Activated T-helper 1 cell treated with anti-CD3 and anti-CD28 coated beads, Interleukin-12 subunit alpha, Interleukin-12 subunit beta, Interleukin-2, Interleukin-4 antibody, amounts not matched to agents 30 ng/mL and 10 ng/mL and 1 ng/mL, durations not matched to agents 14 hours and 24 hours and 36 hours (primary cell): ENCODE results near the gene POLR1A. TPM values are rescaled to one million over a fixed set of nuclear protein-coding genes. Genes with fewer than 3 reads are reported as not detected.
A peak's percentile ranks its signal among the peaks of the same experiment; 100 is the strongest.

Experiments used
- DNase-seq: peaks from one replicate; pipeline ENCODE4 v3.0.0; 2021; ENCODE audit warnings: low spot score
- H3K27ac Mint-ChIP-seq: one replicate; pipeline ENCODE4 v1.8.0; 2021; ENCODE audit warnings: mild to moderate bottlenecking, mixed read lengths
- H3K27me3 Mint-ChIP-seq: one replicate; pipeline ENCODE4 v1.8.0; 2022; ENCODE audit warnings: mild to moderate bottlenecking, moderate library complexity, mixed read lengths; ENCODE audit not compliant: insufficient read depth
- H3K36me3 Mint-ChIP-seq: one replicate; pipeline ENCODE4 v1.8.0; 2021; ENCODE audit warnings: low read depth, mixed read lengths
- H3K4me1 Mint-ChIP-seq: one replicate; pipeline ENCODE4 v1.8.0; 2021; ENCODE audit warnings: low read depth, mixed read lengths
- H3K4me3 Mint-ChIP-seq: one replicate; pipeline ENCODE4 v1.8.0; 2021; ENCODE audit warnings: mild to moderate bottlenecking, moderate library complexity, mixed read lengths
- H3K9me3 Mint-ChIP-seq: one replicate; pipeline ENCODE4 v1.8.0; 2021; ENCODE audit warnings: mixed read lengths
- intact Hi-C: fragments of 100-400 bp; cut with micrococcal nuclease; formaldehyde crosslinking; loops from one replicate; pipeline ENCODE4 v1.15.1; 2024
- total RNA-seq: library from RNA; stranded (reverse); gene quantifications from 2 replicates; pipeline ENCODE4 v1.2.3, GENCODE V29; 2022

The POLR1A gene
- total RNA-seq, 1 donor from 2014 or later, result 69.7 TPM

GRCh38 chr2:86027922-86028765, 77.5 kb downstream of the POLR1A start:
- H3K27me3 Mint-ChIP-seq, result no peaks in the 10 kb centered on the region
- no peaks in the 10 kb centered on the region for H3K9me3 Mint-ChIP-seq
- no peak overlapping the region for H3K4me3 Mint-ChIP-seq
- H3K4me1 Mint-ChIP-seq, result peaks cover 14% of the 10 kb centered on the region
- no peak overlapping the region for H3K27ac Mint-ChIP-seq
- peaks cover 66% of the 10 kb centered on the region for H3K36me3 Mint-ChIP-seq
- DNase-seq, result no peak
- intact Hi-C loops, result no loop called here

- Mint-ChIP-seq H3K36me3 (peaks cover 58% of the 10 kb centered on the region), H3K4me1 (peaks cover 13% of the 10 kb centered on the region), H3K9me3 (no peaks in the 10 kb centered on the region), H3K27ac (peak overlapping the region; percentile 7), H3K4me3 (no peak overlapping the region), H3K27me3 (no peaks in the 10 kb centered on the region)
- no peak for DNase-seq
- intact Hi-C loops, result no loop called here
Observed at GRCh38 chr2:86027196-86027921, 78.3 kb downstream of the POLR1A start.

- Mint-ChIP-seq H3K9me3 (no peaks in the 10 kb centered on the region), H3K4me3 (no peak overlapping the region), H3K36me3 (peaks cover 52% of the 10 kb centered on the region), H3K4me1 (peaks cover 10% of the 10 kb centered on the region), H3K27me3 (no peaks in the 10 kb centered on the region), H3K27ac (no peak overlapping the region)
- intact Hi-C loops, result no loop called here
- DNase-seq, result no peak
Observed at GRCh38 chr2:86026744-86027065, 79.0 kb downstream of the POLR1A start.

GRCh38 chr2:86025976-86026743, 79.5 kb downstream of the POLR1A start:
- peaks cover 50% of the 10 kb centered on the region for H3K36me3 Mint-ChIP-seq
- intact Hi-C loops, result no loop called here
- peaks cover 10% of the 10 kb centered on the region for H3K4me1 Mint-ChIP-seq
- no peak overlapping the region for H3K4me3 Mint-ChIP-seq
- no peaks in the 10 kb centered on the region for H3K27me3 Mint-ChIP-seq
- H3K27ac Mint-ChIP-seq, result no peak overlapping the region
- H3K9me3 Mint-ChIP-seq, result no peaks in the 10 kb centered on the region
- no peak for DNase-seq

GRCh38 chr2:86025229-86025820, 80.4 kb downstream of the POLR1A start:
- Mint-ChIP-seq H3K27ac (no peak overlapping the region), H3K27me3 (no peaks in the 10 kb centered on the region), H3K4me1 (peaks cover 10% of the 10 kb centered on the region), H3K36me3 (peaks cover 46% of the 10 kb centered on the region), H3K4me3 (no peak overlapping the region), H3K9me3 (no peaks in the 10 kb centered on the region)
- intact Hi-C loops, result no loop called here
- no peak for DNase-seq

GRCh38 chr2:86023366-86023712, 82.3 kb downstream of the POLR1A start:
- Mint-ChIP-seq H3K9me3 (no peaks in the 10 kb centered on the region), H3K27ac (no peak overlapping the region), H3K27me3 (no peaks in the 10 kb centered on the region), H3K36me3 (peaks cover 32% of the 10 kb centered on the region), H3K4me1 (peaks cover 17% of the 10 kb centered on the region), H3K4me3 (no peak overlapping the region)
- DNase-seq, result no peak
- intact Hi-C loops, result no loop called here

- H3K9me3 Mint-ChIP-seq, result no peaks in the 10 kb centered on the region
- no peak overlapping the region for H3K4me3 Mint-ChIP-seq
- H3K36me3 Mint-ChIP-seq, result peaks cover 31% of the 10 kb centered on the region
- H3K4me1 Mint-ChIP-seq, result peaks cover 17% of the 10 kb centered on the region
- H3K27ac Mint-ChIP-seq, result no peak overlapping the region
- DNase-seq, result no peak
- intact Hi-C loops, result no loop called here
- no peaks in the 10 kb centered on the region for H3K27me3 Mint-ChIP-seq
Observed at GRCh38 chr2:86022661-86023365, 82.9 kb downstream of the POLR1A start.

- no peak for DNase-seq
- H3K36me3 Mint-ChIP-seq, result peaks cover 26% of the 10 kb centered on the region
- H3K9me3 Mint-ChIP-seq, result no peaks in the 10 kb centered on the region
- H3K27me3 Mint-ChIP-seq, result no peaks in the 10 kb centered on the region
- H3K4me1 Mint-ChIP-seq, result peaks cover 28% of the 10 kb centered on the region
- no peak overlapping the region for H3K4me3 Mint-ChIP-seq
- intact Hi-C loops, result no loop called here
- no peak overlapping the region for H3K27ac Mint-ChIP-seq
Observed at GRCh38 chr2:86021396-86022378, 84.0 kb downstream of the POLR1A start.

- Mint-ChIP-seq H3K27ac (no peak overlapping the region), H3K36me3 (peaks cover 19% of the 10 kb centered on the region), H3K27me3 (no peaks in the 10 kb centered on the region), H3K4me3 (no peak overlapping the region), H3K9me3 (no peaks in the 10 kb centered on the region), H3K4me1 (peaks cover 26% of the 10 kb centered on the region)
- DNase-seq, result no peak
- intact Hi-C loops, result no loop called here
Observed at GRCh38 chr2:86020984-86021383, 84.7 kb downstream of the POLR1A start.

- no peak overlapping the region for H3K4me3 Mint-ChIP-seq
- peaks cover 21% of the 10 kb centered on the region for H3K4me1 Mint-ChIP-seq
- H3K36me3 Mint-ChIP-seq, result peaks cover 14% of the 10 kb centered on the region
- peaks cover 11% of the 10 kb centered on the region for H3K9me3 Mint-ChIP-seq
- no peak for DNase-seq
- intact Hi-C loops, result no loop called here
- no peak overlapping the region for H3K27ac Mint-ChIP-seq
- peaks cover 2% of the 10 kb centered on the region for H3K27me3 Mint-ChIP-seq
Observed at GRCh38 chr2:86019121-86019520, 86.6 kb downstream of the POLR1A start.

GRCh38 chr2:86017901-86018896, 87.5 kb downstream of the POLR1A start:
- H3K27ac Mint-ChIP-seq, result no peak overlapping the region
- intact Hi-C loops, result no loop called here
- no peak for DNase-seq
- peaks cover 21% of the 10 kb centered on the region for H3K4me1 Mint-ChIP-seq
- H3K36me3 Mint-ChIP-seq, result peaks cover 15% of the 10 kb centered on the region
- H3K4me3 Mint-ChIP-seq, result no peak overlapping the region
- peaks cover 2% of the 10 kb centered on the region for H3K27me3 Mint-ChIP-seq
- peaks cover 19% of the 10 kb centered on the region for H3K9me3 Mint-ChIP-seq
